GM08714 (cell line): ENCODE results near the gene VSIG1.

Source experiments
- H3K4me3 ChIP-seq: fragments of 200-500 bp; sonication (Bioruptor generic); 2 replicates; pipeline ENCODE4 v1.5.1; 2014; ENCODE audit warnings: mild to moderate bottlenecking, low read length, inconsistent platforms
- ZNF274 ChIP-seq: IDR thresholded peaks from 2 replicates; pipeline ENCODE4 v1.6.1; 2012; ENCODE audit warnings: mild to moderate bottlenecking, low read depth, low read length

Gene VSIG1

GRCh38 chrX:108033890-108034289 is 11.0 kb upstream of the VSIG1 start:
- no peak overlapping the region for H3K4me3 ChIP-seq
- no peak for TF ChIP-seq ZNF274

- no peak overlapping the region for H3K4me3 ChIP-seq
- no peak for TF ChIP-seq ZNF274
Measured at GRCh38 chrX:108034725-108035124, 10.1 kb upstream of the VSIG1 start.

- H3K4me3 ChIP-seq, result no peak overlapping the region
- no peak for TF ChIP-seq ZNF274
Measured at GRCh38 chrX:108036298-108036973, 8.4 kb upstream of the VSIG1 start.

GRCh38 chrX:108049649-108050048 is 4.8 kb downstream of the VSIG1 start:
- no peak overlapping the region for H3K4me3 ChIP-seq
- TF ChIP-seq ZNF274, result no peak

- no peak for TF ChIP-seq ZNF274
- no peak overlapping the region for H3K4me3 ChIP-seq
Measured at GRCh38 chrX:108053218-108053617, 8.4 kb downstream of the VSIG1 start.

- TF ChIP-seq ZNF274, result no peak
- no peak overlapping the region for H3K4me3 ChIP-seq
Measured at GRCh38 chrX:108055546-108055945, 10.7 kb downstream of the VSIG1 start.

GRCh38 chrX:108059801-108060200 is 14.9 kb downstream of the VSIG1 start:
- no peak overlapping the region for H3K4me3 ChIP-seq
- no peak for TF ChIP-seq ZNF274

GRCh38 chrX:108064001-108064400 is 19.1 kb downstream of the VSIG1 start:
- no peak for TF ChIP-seq ZNF274
- H3K4me3 ChIP-seq, result no peak overlapping the region

GRCh38 chrX:108064613-108065012 is 19.7 kb downstream of the VSIG1 start:
- no peak overlapping the region for H3K4me3 ChIP-seq
- no peak for TF ChIP-seq ZNF274

- TF ChIP-seq ZNF274, result no peak
- no peak overlapping the region for H3K4me3 ChIP-seq
Measured at GRCh38 chrX:108068121-108068520, 23.3 kb downstream of the VSIG1 start.

- no peak overlapping the region for H3K4me3 ChIP-seq
- TF ChIP-seq ZNF274, result no peak
Measured at GRCh38 chrX:108070891-108071290, 26.0 kb downstream of the VSIG1 start.

GRCh38 chrX:108071578-108071977 is 26.7 kb downstream of the VSIG1 start:
- H3K4me3 ChIP-seq, result no peak overlapping the region
- TF ChIP-seq ZNF274, result no peak

GRCh38 chrX:108072746-108073145 is 27.9 kb downstream of the VSIG1 start:
- no peak overlapping the region for H3K4me3 ChIP-seq
- no peak for TF ChIP-seq ZNF274

- H3K4me3 ChIP-seq, result no peak overlapping the region
- TF ChIP-seq ZNF274, result no peak
Measured at GRCh38 chrX:108081110-108081509, 36.2 kb downstream of the VSIG1 start.

- H3K4me3 ChIP-seq, result no peak overlapping the region
- TF ChIP-seq ZNF274, result no peak
Measured at GRCh38 chrX:108087792-108088191, 42.9 kb downstream of the VSIG1 start.

- no peak overlapping the region for H3K4me3 ChIP-seq
Measured at GRCh38 chrX:108088511-108088910, 43.6 kb downstream of the VSIG1 start.

More at GRCh38 chrX:108088511-108088910, 43.6 kb downstream of the VSIG1 start:
- no peak for TF ChIP-seq ZNF274
